HG02610 (cell line): ENCODE measurements around the gene CELSR2.

Source experiments
- ATAC-seq: cut with Tn5 transposase; IDR thresholded peaks from one replicate; pipeline ENCODE4 v1.9.1; 2021; ENCODE audit warnings: mild to moderate bottlenecking, moderate library complexity; ENCODE audit not compliant: unreplicated experiment

Gene CELSR2

GRCh38 chr1:109250454-109251276 is 1.3 kb downstream of the CELSR2 start:
- ATAC-seq = no peak

- no peak for ATAC-seq
Observed at GRCh38 chr1:109251277-109252166, 2.2 kb downstream of the CELSR2 start.

- no peak for ATAC-seq
Observed at GRCh38 chr1:109252167-109252892, 3.0 kb downstream of the CELSR2 start.

GRCh38 chr1:109252893-109253802 is 3.8 kb downstream of the CELSR2 start:
- ATAC-seq = no peak

- no peak for ATAC-seq
Observed at GRCh38 chr1:109253803-109254620, 4.7 kb downstream of the CELSR2 start.

- no peak for ATAC-seq
Observed at GRCh38 chr1:109254621-109255096, 5.3 kb downstream of the CELSR2 start.

- ATAC-seq = no peak
Observed at GRCh38 chr1:109255097-109255651, 5.8 kb downstream of the CELSR2 start.

GRCh38 chr1:109255678-109256077 is 6.3 kb downstream of the CELSR2 start:
- ATAC-seq = no peak

- no peak for ATAC-seq
Observed at GRCh38 chr1:109256085-109256484, 6.7 kb downstream of the CELSR2 start.

GRCh38 chr1:109256971-109257681 is 7.8 kb downstream of the CELSR2 start:
- no peak for ATAC-seq

- ATAC-seq = no peak
Observed at GRCh38 chr1:109257682-109258421, 8.5 kb downstream of the CELSR2 start.

GRCh38 chr1:109258481-109259466 is 9.4 kb downstream of the CELSR2 start:
- ATAC-seq = no peak

GRCh38 chr1:109259674-109260557 is 10.6 kb downstream of the CELSR2 start:
- ATAC-seq = no peak

GRCh38 chr1:109261006-109261405 is 11.7 kb downstream of the CELSR2 start:
- no peak for ATAC-seq

- ATAC-seq = no peak
Observed at GRCh38 chr1:109261578-109261977, 12.2 kb downstream of the CELSR2 start.
